ENCODE data around the gene ANKLE2. TPM values are rescaled to one million over a fixed set of nuclear protein-coding genes. Genes with fewer than 3 reads are reported as not detected.
"Not testable (repeated sequence)": the region's sequence is repeated elsewhere in the genome, so short reads cannot be mapped to it uniquely, and the experiment has no call there.

The ANKLE2 gene
- total RNA-seq, 2 donors from 2014 or later, result 78.0 to 104 TPM

DNA sequence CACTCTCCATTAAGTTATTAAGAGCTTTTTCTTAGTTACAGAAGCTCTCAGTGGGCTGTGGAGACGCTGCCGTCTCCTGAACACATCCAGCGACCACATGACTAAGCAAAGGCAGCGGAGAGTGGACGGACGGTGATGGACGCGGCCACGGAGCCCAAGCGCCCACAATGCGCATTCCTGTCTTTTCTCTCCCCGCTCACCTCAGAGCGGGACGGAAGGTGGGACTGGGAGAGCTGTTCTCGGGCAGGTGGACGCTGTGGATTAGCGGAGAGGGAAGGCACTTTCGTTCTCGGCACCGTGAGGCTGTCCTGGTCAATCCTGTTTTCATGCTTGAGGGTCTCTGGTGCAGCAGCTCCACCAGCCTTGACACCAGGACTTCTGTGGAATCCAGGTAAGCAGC is 2.6 kb upstream of the ANKLE2 start:
- H3K4me3 ChIP-seq, result no peak overlapping the region
- no peak overlapping the region for H3K27ac ChIP-seq
- DNase-seq (ENCODE audit: low spot score) (no peak), ATAC-seq (ENCODE audit: insufficient number of reproducible peaks, low FRiP score, low read depth) (no peak)
- TF ChIP-seq CTCF (IDR thresholded peaks at IDR 0.05), result no peak
- H3K9me3 ChIP-seq, result no peaks in the 10 kb centered on the region
- no peaks in the 10 kb centered on the region for H3K36me3 ChIP-seq
- H3K27me3 ChIP-seq (replicated peaks; ENCODE audit: insufficient read depth), result no peaks in the 10 kb centered on the region
- H3K4me1 ChIP-seq (ENCODE audit: control insufficient read depth in 1 of 2, low read depth in 2 of 2), result peaks cover 11 to 36% of the 10 kb centered on the region in 2 donors

DNA sequence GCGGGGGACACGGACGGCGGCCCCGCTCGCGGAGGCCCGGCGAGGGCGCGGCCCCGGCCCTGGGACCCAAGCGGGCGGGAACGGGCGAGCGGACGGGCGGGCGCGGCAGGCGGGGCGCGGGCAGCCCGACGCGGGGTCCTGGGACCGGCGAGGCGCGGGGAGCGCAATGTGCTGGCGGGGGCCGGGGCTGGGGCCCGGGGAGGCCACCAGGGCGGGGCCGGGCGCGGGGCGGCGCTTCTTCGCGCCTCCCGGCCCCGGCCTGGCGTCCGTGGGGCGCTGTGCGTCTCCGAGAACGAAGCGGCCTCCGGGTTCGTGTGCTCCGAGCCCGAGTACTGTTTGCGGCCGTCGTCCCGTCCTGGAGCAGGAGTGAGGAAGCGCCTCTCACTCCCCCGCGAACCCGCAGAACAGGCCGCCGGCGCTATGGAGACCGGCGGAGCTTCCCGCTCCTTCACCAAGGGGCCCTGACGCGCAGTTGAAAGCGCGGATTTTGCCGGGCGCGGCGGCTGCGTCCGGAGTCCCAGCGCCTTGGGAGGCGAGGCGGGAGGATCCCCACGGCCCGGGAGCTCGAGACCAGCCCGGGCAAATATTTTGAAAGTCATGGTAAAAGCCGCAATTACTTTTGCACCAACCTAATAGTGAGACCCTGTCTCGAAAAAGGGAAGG is 420 bp upstream of the ANKLE2 start:
- peaks cover 3% of the 10 kb centered on the region for H3K36me3 ChIP-seq
- peak; percentile 22 for TF ChIP-seq CTCF (IDR thresholded peaks at IDR 0.05)
- peaks cover 11 to 33% of the 10 kb centered on the region in 2 donors for H3K4me1 ChIP-seq (ENCODE audit: control insufficient read depth in 1 of 2, low read depth in 2 of 2)
- DNase-seq (ENCODE audit: low spot score), result no peak
- peak overlapping the region; percentile 94 for H3K27ac ChIP-seq
- H3K4me3 ChIP-seq, result peak overlapping the region; percentile 90
- no peaks in the 10 kb centered on the region for H3K27me3 ChIP-seq (replicated peaks; ENCODE audit: insufficient read depth)
- peak; percentile 75 for ATAC-seq (ENCODE audit: insufficient number of reproducible peaks, low FRiP score, low read depth)
- no peaks in the 10 kb centered on the region for H3K9me3 ChIP-seq

- TF ChIP-seq CTCF (IDR thresholded peaks at IDR 0.05), result no peak
- peaks cover 11 to 23% of the 10 kb centered on the region in 2 donors for H3K4me1 ChIP-seq (ENCODE audit: control insufficient read depth in 1 of 2, low read depth in 2 of 2)
- DNase-seq (ENCODE audit: low spot score) (no peak), ATAC-seq (ENCODE audit: insufficient number of reproducible peaks, low FRiP score, low read depth) (no peak)
- H3K27ac ChIP-seq, result no peak overlapping the region
- peaks cover 14% of the 10 kb centered on the region for H3K36me3 ChIP-seq
- no peak overlapping the region for H3K4me3 ChIP-seq
- H3K27me3 ChIP-seq (replicated peaks; ENCODE audit: insufficient read depth), result no peaks in the 10 kb centered on the region
- no peaks in the 10 kb centered on the region for H3K9me3 ChIP-seq
These were observed 2.3 kb downstream of the ANKLE2 start for GRCh38 chr12:132759359-132759758.

GRCh38 chr12:132758825-132759224 is 2.8 kb downstream of the ANKLE2 start:
- ATAC-seq (ENCODE audit: insufficient number of reproducible peaks, low FRiP score, low read depth); H3K27me3 ChIP-seq (replicated peaks; ENCODE audit: insufficient read depth): not testable (repeated sequence)
- peaks cover 20% of the 10 kb centered on the region for H3K36me3 ChIP-seq

GRCh38 chr12:132754160-132754932 is 7.3 kb downstream of the ANKLE2 start:
- Histone ChIP-seq H3K27me3 (replicated peaks; ENCODE audit: insufficient read depth) (no peaks in the 10 kb centered on the region), H3K36me3 (peaks cover 55% of the 10 kb centered on the region), H3K4me3 (no peak overlapping the region), H3K4me1 (ENCODE audit: control insufficient read depth in 1 of 2, low read depth in 2 of 2) (no peaks in the 10 kb centered on the region), H3K9me3 (no peaks in the 10 kb centered on the region), H3K27ac (no peak overlapping the region)
- no peak for ATAC-seq (ENCODE audit: insufficient number of reproducible peaks, low FRiP score, low read depth)
- TF ChIP-seq CTCF (IDR thresholded peaks at IDR 0.05), result no peak
- no peak for DNase-seq (ENCODE audit: low spot score)

More at GRCh38 chr12:132758825-132759224, 2.8 kb downstream of the ANKLE2 start:
- peaks cover 11 to 23% of the 10 kb centered on the region in 2 donors for H3K4me1 ChIP-seq (ENCODE audit: control insufficient read depth in 1 of 2, low read depth in 2 of 2)
- not testable (repeated sequence) for H3K27ac ChIP-seq; H3K4me3 ChIP-seq; DNase-seq (ENCODE audit: low spot score); H3K9me3 ChIP-seq

DNA sequence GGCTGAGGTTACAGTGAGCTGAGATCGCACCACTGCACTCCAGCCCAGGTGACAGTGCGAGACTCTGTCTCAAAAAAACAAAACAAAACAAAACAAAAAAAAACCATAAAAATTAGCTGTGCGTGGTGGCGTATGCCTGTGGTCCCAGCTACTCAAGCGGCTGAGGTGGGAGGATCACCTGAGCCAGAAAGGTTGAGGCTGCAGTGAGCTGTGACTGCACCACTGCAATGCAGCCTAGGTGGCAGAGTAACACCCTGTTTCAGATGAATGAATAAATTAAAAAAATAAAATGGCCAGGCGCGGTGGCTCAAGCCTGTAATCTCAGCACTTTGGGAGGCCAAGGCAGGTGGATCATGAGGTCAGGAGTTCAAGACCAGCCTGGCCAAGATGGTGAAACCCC is 8.0 kb downstream of the ANKLE2 start:
- H3K36me3 ChIP-seq, result peaks cover 59% of the 10 kb centered on the region
- H3K4me3 ChIP-seq; H3K27ac ChIP-seq; DNase-seq (ENCODE audit: low spot score); H3K27me3 ChIP-seq (replicated peaks; ENCODE audit: insufficient read depth); H3K9me3 ChIP-seq; ATAC-seq (ENCODE audit: insufficient number of reproducible peaks, low FRiP score, low read depth); H3K4me1 ChIP-seq (ENCODE audit: control insufficient read depth in 1 of 2, low read depth in 2 of 2): not testable (repeated sequence)
